Neural cell (in vitro differentiated cells): ENCODE measurements around the gene CTNNA1.

Experiments used
- EZH2 ChIP-seq: fragments of 200-600, 300-800 bp; shearing (Covaris generic), sonication (generic); IDR thresholded peaks from 2 replicates; pipeline ENCODE4 v1.6.1; 2014; ENCODE audit warnings: antibody characterized with exemption, low read length, borderline replicate concordance, mild to moderate bottlenecking; ENCODE audit not compliant: insufficient read depth, poor library complexity, severe bottlenecking
- POLR2AphosphoS5 ChIP-seq: IDR thresholded peaks from 2 replicates; pipeline ENCODE4 v1.6.1; 2012
- RAD21 ChIP-seq: fragments of 450-650 bp; conservative IDR thresholded peaks from 2 replicates; pipeline ENCODE4 v1.6.1; 2014; ENCODE audit warnings: antibody characterized with exemption, mild to moderate bottlenecking, moderate library complexity
- REST ChIP-seq: IDR thresholded peaks from 2 replicates; pipeline ENCODE4 v1.6.1; 2012; ENCODE audit warnings: borderline replicate concordance
- TAF1 ChIP-seq: IDR thresholded peaks from 2 replicates; pipeline ENCODE4 v1.6.1; 2012; ENCODE audit warnings: low read depth
- TF ChIP-seq, protein P1 (sequence below): fragments of 450-650 bp; IDR thresholded peaks from 2 replicates; pipeline ENCODE4 v1.5.1; 2014; ENCODE audit warnings: antibody characterized with exemption, mild to moderate bottlenecking, moderate library complexity; ENCODE audit not compliant: poor library complexity, severe bottlenecking

DNA sequence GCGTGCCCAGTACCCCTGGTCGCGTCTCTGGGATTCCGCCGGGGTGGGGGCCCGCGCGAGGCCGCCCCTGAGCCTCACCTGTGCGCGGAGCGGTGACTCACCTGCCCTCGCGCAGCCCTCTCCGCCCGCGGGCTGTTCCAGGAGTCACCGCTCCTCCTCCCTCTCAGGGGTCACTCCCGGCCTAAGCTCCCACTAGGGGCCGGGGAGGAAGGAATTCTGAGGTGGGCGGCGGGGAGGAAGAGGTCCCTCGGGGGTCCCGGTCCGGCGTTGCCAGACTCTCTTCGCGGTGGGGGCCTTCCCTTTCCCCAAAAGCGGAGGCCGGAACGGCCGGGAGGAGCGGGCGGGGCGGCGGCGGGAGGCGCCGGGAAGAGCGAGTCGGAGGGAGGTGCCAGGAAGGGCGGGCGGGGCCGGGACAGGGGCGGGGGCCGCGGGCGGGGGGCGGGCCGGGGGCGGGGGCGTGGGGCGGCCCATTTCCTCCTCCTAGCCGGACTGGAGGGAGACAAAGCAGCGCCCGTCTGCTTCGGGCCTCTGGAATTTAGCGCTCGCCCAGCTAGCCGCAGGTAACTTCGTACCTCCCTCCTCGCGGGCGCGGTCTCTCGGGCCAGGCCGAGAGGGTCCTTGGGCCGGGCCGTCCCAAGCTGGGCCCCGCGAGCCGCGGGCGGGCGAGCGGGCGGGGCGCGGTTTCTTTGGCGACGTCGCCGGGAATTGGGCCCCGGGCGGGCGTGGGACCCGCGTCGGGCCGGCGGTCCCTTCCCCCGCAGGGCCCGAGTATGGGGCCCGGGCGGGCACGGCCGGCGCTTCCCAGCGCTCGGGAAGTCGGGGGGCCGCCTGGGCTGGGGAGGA, at the start of gene CTNNA1:
- TF ChIP-seq TAF1 (no peak), EZH2 (no peak), POLR2AphosphoS5 (no peak), REST (no peak), RAD21 (no peak)
- TF ChIP-seq, protein P1, sequence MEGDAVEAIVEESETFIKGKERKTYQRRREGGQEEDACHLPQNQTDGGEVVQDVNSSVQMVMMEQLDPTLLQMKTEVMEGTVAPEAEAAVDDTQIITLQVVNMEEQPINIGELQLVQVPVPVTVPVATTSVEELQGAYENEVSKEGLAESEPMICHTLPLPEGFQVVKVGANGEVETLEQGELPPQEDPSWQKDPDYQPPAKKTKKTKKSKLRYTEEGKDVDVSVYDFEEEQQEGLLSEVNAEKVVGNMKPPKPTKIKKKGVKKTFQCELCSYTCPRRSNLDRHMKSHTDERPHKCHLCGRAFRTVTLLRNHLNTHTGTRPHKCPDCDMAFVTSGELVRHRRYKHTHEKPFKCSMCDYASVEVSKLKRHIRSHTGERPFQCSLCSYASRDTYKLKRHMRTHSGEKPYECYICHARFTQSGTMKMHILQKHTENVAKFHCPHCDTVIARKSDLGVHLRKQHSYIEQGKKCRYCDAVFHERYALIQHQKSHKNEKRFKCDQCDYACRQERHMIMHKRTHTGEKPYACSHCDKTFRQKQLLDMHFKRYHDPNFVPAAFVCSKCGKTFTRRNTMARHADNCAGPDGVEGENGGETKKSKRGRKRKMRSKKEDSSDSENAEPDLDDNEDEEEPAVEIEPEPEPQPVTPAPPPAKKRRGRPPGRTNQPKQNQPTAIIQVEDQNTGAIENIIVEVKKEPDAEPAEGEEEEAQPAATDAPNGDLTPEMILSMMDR, result no peak
